ENCODE results near the gene HLA-F.

DNA sequence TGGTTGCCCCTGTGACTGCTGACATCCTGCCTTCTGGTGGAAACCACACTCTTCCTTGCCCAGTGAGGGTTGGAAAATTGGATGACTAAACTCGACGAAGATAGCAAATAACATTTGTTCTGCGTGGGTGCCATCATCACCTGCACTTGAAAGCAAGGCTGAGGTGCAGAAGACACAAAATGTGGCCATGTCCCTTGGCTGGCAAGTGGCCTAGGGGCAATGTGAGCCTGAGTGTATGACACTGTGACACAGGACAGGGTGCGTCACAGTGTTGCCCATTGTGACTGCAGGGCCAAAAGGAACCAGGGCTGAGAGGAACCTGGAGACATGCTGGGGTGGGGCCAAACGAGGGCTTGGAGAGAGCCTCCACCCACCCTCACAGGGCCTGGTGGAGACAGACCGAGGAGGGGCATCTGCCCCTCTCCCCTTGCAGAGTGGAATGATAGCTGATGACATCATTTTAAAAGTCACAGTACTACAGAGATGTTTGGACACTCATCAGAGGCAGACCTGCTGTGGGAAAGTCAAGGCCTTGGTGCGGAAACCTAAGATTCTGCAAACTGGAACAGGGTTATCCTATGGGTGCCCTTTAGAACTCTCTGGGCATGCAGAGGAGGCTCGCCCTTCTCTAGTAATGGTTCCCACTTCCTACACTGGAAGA lies 12.8 kb upstream of the HLA-F start:
- no peak for TF ChIP-seq POLR2A (IDR thresholded peaks at IDR 0.05; ENCODE audit: low read length)
- no peak for TF ChIP-seq GATA1 (IDR thresholded peaks at IDR 0.05; ENCODE audit: low read depth, low read length)

All from erythroblast (primary cell).